ENCODE measurements around the gene BAZ2B. TPM values are rescaled to one million over a fixed set of nuclear protein-coding genes. Genes with fewer than 3 reads are reported as not detected.
"Not testable (repeated sequence)": the region's sequence is repeated elsewhere in the genome, so short reads cannot be mapped to it uniquely, and the experiment has no call there.

BAZ2B gene
- total RNA-seq, 1 donor from 2014 or later: 81.5 TPM

GRCh38 chr2:159542101-159542500 is 74.2 kb downstream of the BAZ2B start:
- no peak for DNase-seq (ENCODE audit: extremely low spot score, unreplicated experiment)
- Mint-ChIP-seq H3K36me3 (ENCODE audit: unreplicated experiment) (peaks cover 53% of the 10 kb centered on the region), H3K27me3 (ENCODE audit: unreplicated experiment) (no peaks in the 10 kb centered on the region), H3K27ac (ENCODE audit: unreplicated experiment) (no peak overlapping the region), H3K4me1 (ENCODE audit: unreplicated experiment) (peaks cover 5% of the 10 kb centered on the region), H3K4me3 (ENCODE audit: unreplicated experiment) (no peak overlapping the region), H3K9me3 (ENCODE audit: unreplicated experiment) (peaks cover 12% of the 10 kb centered on the region)
- TF ChIP-seq CTCF (IDR thresholded peaks at IDR 0.05): no peak

- no peak overlapping the region for H3K4me3 Mint-ChIP-seq (ENCODE audit: unreplicated experiment)
- H3K27me3 Mint-ChIP-seq (ENCODE audit: unreplicated experiment): no peaks in the 10 kb centered on the region
- no peak for DNase-seq (ENCODE audit: extremely low spot score, unreplicated experiment)
- TF ChIP-seq CTCF (IDR thresholded peaks at IDR 0.05): no peak
- H3K4me1 Mint-ChIP-seq (ENCODE audit: unreplicated experiment): peaks cover 2% of the 10 kb centered on the region
- peaks cover 12% of the 10 kb centered on the region for H3K9me3 Mint-ChIP-seq (ENCODE audit: unreplicated experiment)
- peaks cover 47% of the 10 kb centered on the region for H3K36me3 Mint-ChIP-seq (ENCODE audit: unreplicated experiment)
- H3K27ac Mint-ChIP-seq (ENCODE audit: unreplicated experiment): no peak overlapping the region
These were observed 76.6 kb downstream of the BAZ2B start for GRCh38 chr2:159539701-159540100.

GRCh38 chr2:159538801-159539200 is 77.5 kb downstream of the BAZ2B start:
- TF ChIP-seq CTCF (IDR thresholded peaks at IDR 0.05): no peak
- Mint-ChIP-seq H3K4me3 (ENCODE audit: unreplicated experiment) (no peak overlapping the region), H3K4me1 (ENCODE audit: unreplicated experiment) (peaks cover 2% of the 10 kb centered on the region), H3K36me3 (ENCODE audit: unreplicated experiment) (peaks cover 41% of the 10 kb centered on the region), H3K9me3 (ENCODE audit: unreplicated experiment) (peaks cover 10% of the 10 kb centered on the region), H3K27ac (ENCODE audit: unreplicated experiment) (no peak overlapping the region), H3K27me3 (ENCODE audit: unreplicated experiment) (no peaks in the 10 kb centered on the region)
- no peak for DNase-seq (ENCODE audit: extremely low spot score, unreplicated experiment)

- H3K36me3 Mint-ChIP-seq (ENCODE audit: unreplicated experiment): peaks cover 24% of the 10 kb centered on the region
These were observed 81.1 kb downstream of the BAZ2B start for GRCh38 chr2:159535261-159535660.

GRCh38 chr2:159531475-159531874 is 84.9 kb downstream of the BAZ2B start:
- H3K9me3 Mint-ChIP-seq (ENCODE audit: unreplicated experiment): no peaks in the 10 kb centered on the region
- H3K4me1 Mint-ChIP-seq (ENCODE audit: unreplicated experiment): no peaks in the 10 kb centered on the region
- no peak for DNase-seq (ENCODE audit: extremely low spot score, unreplicated experiment)
- no peak overlapping the region for H3K4me3 Mint-ChIP-seq (ENCODE audit: unreplicated experiment)
- H3K27me3 Mint-ChIP-seq (ENCODE audit: unreplicated experiment): no peaks in the 10 kb centered on the region
- H3K27ac Mint-ChIP-seq (ENCODE audit: unreplicated experiment): no peak overlapping the region
- peaks cover 17% of the 10 kb centered on the region for H3K36me3 Mint-ChIP-seq (ENCODE audit: unreplicated experiment)
- no peak for TF ChIP-seq CTCF (IDR thresholded peaks at IDR 0.05)

More at GRCh38 chr2:159535261-159535660, 81.1 kb downstream of the BAZ2B start:
- not testable (repeated sequence) for H3K27ac Mint-ChIP-seq (ENCODE audit: unreplicated experiment); H3K4me1 Mint-ChIP-seq (ENCODE audit: unreplicated experiment); H3K27me3 Mint-ChIP-seq (ENCODE audit: unreplicated experiment); H3K9me3 Mint-ChIP-seq (ENCODE audit: unreplicated experiment); H3K4me3 Mint-ChIP-seq (ENCODE audit: unreplicated experiment); DNase-seq (ENCODE audit: extremely low spot score, unreplicated experiment)

GRCh38 chr2:159526433-159526832 is 89.9 kb downstream of the BAZ2B start:
- Mint-ChIP-seq H3K4me1 (ENCODE audit: unreplicated experiment) (no peaks in the 10 kb centered on the region), H3K36me3 (ENCODE audit: unreplicated experiment) (peaks cover 16% of the 10 kb centered on the region), H3K27me3 (ENCODE audit: unreplicated experiment) (no peaks in the 10 kb centered on the region), H3K4me3 (ENCODE audit: unreplicated experiment) (no peak overlapping the region), H3K9me3 (ENCODE audit: unreplicated experiment) (no peaks in the 10 kb centered on the region), H3K27ac (ENCODE audit: unreplicated experiment) (no peak overlapping the region)
- DNase-seq (ENCODE audit: extremely low spot score, unreplicated experiment): no peak
- no peak for TF ChIP-seq CTCF (IDR thresholded peaks at IDR 0.05)
